ENCODE data around the gene DBX2. TPM values are rescaled to one million over a fixed set of nuclear protein-coding genes. Genes with fewer than 3 reads are reported as not detected.

Gene DBX2
- total and polyA plus RNA-seq, 2 donors (not counting 3 experiments of a cell fraction or from before 2014, with no cell fraction given): not detected

DNA sequence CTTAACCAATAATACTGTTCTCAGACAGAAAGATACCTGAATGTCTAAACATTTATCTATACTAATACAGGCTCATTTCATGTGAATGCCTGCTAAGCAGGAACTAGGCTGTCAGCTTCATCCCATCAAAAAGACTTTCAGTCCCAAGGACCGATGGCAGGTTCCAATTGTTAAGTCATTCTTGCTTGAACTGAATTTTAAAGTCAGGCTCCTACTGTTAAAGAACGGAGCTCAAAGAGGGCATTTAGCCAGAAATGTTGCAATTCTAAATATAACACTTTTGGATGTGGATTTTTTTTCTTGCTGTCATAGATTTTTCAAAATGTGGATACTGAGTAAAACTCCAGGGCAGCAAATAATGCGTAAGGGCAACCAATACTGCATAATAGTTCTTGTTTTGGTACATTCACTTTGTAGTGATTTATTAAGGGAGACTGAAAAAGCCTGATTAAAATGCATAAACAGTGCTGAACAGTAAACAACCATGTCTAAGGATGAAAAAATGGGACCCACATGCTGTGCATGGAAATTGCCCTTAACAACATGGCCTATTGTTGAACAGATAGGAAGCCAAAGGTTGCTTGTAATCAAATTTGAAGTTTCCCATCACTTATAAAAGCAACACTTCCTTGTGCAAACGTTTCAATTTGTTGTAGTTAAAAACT is 38.6 kb upstream of the DBX2 start:
- dilution Hi-C loops (cut with MboI; ENCODE audit: extremely low pct_ligation_motif_present, low sequenced_read_pairs): no loop called here
- DNase-seq (ENCODE audit: low read depth, low spot score) (no peak), FAIRE-seq (no peak)
- peaks cover 0 to 2% of the 10 kb centered on the region in 2 experiments for H3K27me3 ChIP-seq (ENCODE audit: control insufficient read depth in 2 of 2, insufficient read depth in 2 of 2, low read length in 2 of 2)
- no peaks in the 10 kb centered on the region for H3K9me1 ChIP-seq (replicated peaks; ENCODE audit: control insufficient read depth, extremely low read depth, insufficient read depth, low read length)
- H3K4me3 ChIP-seq (replicated peaks in 1 of 3; ENCODE audit: insufficient read depth in 1 of 3, low read depth in 1 of 3, low read length in 3 of 3): no peak overlapping the region
- CTCF ChIA-PET: no interaction called here
- TF ChIP-seq, protein P1, sequence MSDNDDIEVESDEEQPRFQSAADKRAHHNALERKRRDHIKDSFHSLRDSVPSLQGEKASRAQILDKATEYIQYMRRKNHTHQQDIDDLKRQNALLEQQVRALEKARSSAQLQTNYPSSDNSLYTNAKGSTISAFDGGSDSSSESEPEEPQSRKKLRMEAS (IDR thresholded peaks at IDR 0.05; ENCODE audit: insufficient read depth, insufficient read length): no peak
- TF ChIP-seq, protein P2, sequence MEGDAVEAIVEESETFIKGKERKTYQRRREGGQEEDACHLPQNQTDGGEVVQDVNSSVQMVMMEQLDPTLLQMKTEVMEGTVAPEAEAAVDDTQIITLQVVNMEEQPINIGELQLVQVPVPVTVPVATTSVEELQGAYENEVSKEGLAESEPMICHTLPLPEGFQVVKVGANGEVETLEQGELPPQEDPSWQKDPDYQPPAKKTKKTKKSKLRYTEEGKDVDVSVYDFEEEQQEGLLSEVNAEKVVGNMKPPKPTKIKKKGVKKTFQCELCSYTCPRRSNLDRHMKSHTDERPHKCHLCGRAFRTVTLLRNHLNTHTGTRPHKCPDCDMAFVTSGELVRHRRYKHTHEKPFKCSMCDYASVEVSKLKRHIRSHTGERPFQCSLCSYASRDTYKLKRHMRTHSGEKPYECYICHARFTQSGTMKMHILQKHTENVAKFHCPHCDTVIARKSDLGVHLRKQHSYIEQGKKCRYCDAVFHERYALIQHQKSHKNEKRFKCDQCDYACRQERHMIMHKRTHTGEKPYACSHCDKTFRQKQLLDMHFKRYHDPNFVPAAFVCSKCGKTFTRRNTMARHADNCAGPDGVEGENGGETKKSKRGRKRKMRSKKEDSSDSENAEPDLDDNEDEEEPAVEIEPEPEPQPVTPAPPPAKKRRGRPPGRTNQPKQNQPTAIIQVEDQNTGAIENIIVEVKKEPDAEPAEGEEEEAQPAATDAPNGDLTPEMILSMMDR (IDR thresholded peaks at IDR 0.05; ENCODE audit: extremely low read depth in 1 of 2, insufficient read depth in 1 of 2, low read depth in 1 of 2, low read length in 2 of 2): no peak
- TF ChIP-seq JUN (IDR thresholded peaks at IDR 0.05; ENCODE audit: borderline replicate concordance, insufficient read depth, insufficient read length, low read depth) (no peak), EZH2 (IDR thresholded peaks at IDR 0.05; ENCODE audit: borderline replicate concordance, low read depth, low read length, severe bottlenecking) (no peak), POLR2A (IDR thresholded peaks at IDR 0.05; ENCODE audit: low read depth, low read length) (no peak), POLR2AphosphoS5 (IDR thresholded peaks at IDR 0.05; ENCODE audit: insufficient read depth, low read depth, low read length) (no peak), FOS (IDR thresholded peaks at IDR 0.05; ENCODE audit: borderline replicate concordance, insufficient read depth, low read length) (no peak)
- no peaks in the 10 kb centered on the region for H4K20me1 ChIP-seq (replicated peaks; ENCODE audit: control insufficient read depth, extremely low read depth, insufficient read depth, low read length)
- no peaks in the 10 kb centered on the region for H3K9me3 ChIP-seq (replicated peaks; ENCODE audit: control insufficient read depth, insufficient read depth, low read length)
- POLR2A ChIA-PET: no interaction called here
- H3K4me1 ChIP-seq (ENCODE audit: control insufficient read depth, extremely low read depth, insufficient read depth, low read length): no peaks in the 10 kb centered on the region
- intact Hi-C loops (cut with micrococcal nuclease): no loop called here
- no peak overlapping the region for H3K4me2 ChIP-seq (ENCODE audit: insufficient read depth, low read length)
- H2AFZ ChIP-seq (ENCODE audit: low read depth, low read length): no peak overlapping the region
- H3K9ac ChIP-seq (replicated peaks; ENCODE audit: extremely low read depth, insufficient read depth, low read length): no peak overlapping the region
- no TSS peak for BruUV-seq (replicated peaks)
- no peaks in the 10 kb centered on the region for H3K36me3 ChIP-seq (ENCODE audit: control insufficient read depth in 2 of 2, extremely low read depth in 1 of 2, insufficient read depth in 2 of 2, low read length in 2 of 2)
- no peak overlapping the region for H3K27ac ChIP-seq (ENCODE audit: insufficient read depth, low read depth, low read length)
- no peaks in the 10 kb centered on the region for H3K79me2 ChIP-seq (ENCODE audit: control insufficient read depth, insufficient read depth, low read length)

All from endothelial cell of umbilical vein (primary cell).